Heart left ventricle (tissue), 16 donors: Measurements from ENCODE around the gene LRRTM4. TPM values are rescaled to one million over a fixed set of nuclear protein-coding genes. Genes with fewer than 3 reads are reported as not detected.

ENCODE experiments used
- ATAC-seq, 4 donors: fragments of 200-7000 bp; cut with Tn5 transposase; one replicate each; pipeline ENCODE4 v1.9.1; 2020 to 2022; ENCODE audit warnings: moderate library complexity in 4 of 4, mild to moderate bottlenecking in 3 of 4, moderate number of reproducible peaks in 1 of 4
- DNase-seq, 5 donors: peaks; one replicate each; pipeline ENCODE4 v3.0.0-alpha.2; 2020
- H3K27ac ChIP-seq, 12 donors: fragments of 200-600 bp; sonication (generic) in 4 of 12; one replicate each; pipeline versions ENCODE4 v1.5.0 to v1.8.0; 2016 to 2022; ENCODE audit warnings: mild to moderate bottlenecking in 2 of 12
- H3K27me3 ChIP-seq, 9 donors: fragments of 200-600 bp; sonication (generic) in 2 of 9; one replicate each; pipeline versions ENCODE4 v1.5.1 to v1.8.0; 2016 to 2022; ENCODE audit warnings: mild to moderate bottlenecking in 3 of 9
- H3K36me3 ChIP-seq, 9 donors: fragments of 200-600 bp; sonication (generic) in 2 of 9; one replicate each; pipeline versions ENCODE4 v1.5.0 to v1.8.0; 2018 to 2022; ENCODE audit warnings: mild to moderate bottlenecking in 2 of 9
- H3K4me1 ChIP-seq, 12 donors: fragments of 200-600 bp; sonication (generic) in 4 of 12; one replicate each; pipeline versions ENCODE4 v1.5.0 to v1.8.0; 2016 to 2022; ENCODE audit warnings: mild to moderate bottlenecking in 3 of 12
- H3K4me3 ChIP-seq, 12 donors: fragments of 200-600 bp; sonication (generic) in 4 of 12; one replicate each; pipeline versions ENCODE4 v1.5.0 to v1.8.0; 2017 to 2022; ENCODE audit warnings: mild to moderate bottlenecking in 9 of 12, moderate library complexity in 4 of 12
- H3K9me3 ChIP-seq, 12 donors: fragments of 200-600 bp; sonication (generic) in 4 of 12; one replicate each; pipeline versions ENCODE4 v1.5.0 to v1.8.0; 2016 to 2022; ENCODE audit warnings: mild to moderate bottlenecking in 1 of 12
- CTCF ChIP-seq, 12 donors: fragments of 200-600 bp; sonication (generic) in 4 of 12; IDR thresholded peaks; one replicate each; pipeline versions ENCODE4 v1.5.0 to v1.8.0; 2018 to 2022; ENCODE audit warnings: antibody characterized with exemption in 12 of 12, mild to moderate bottlenecking in 5 of 12
- POLR2A ChIP-seq, 2 donors: fragments of 450-650 bp; IDR thresholded peaks; one replicate each; pipeline ENCODE4 v1.6.1; 2017; ENCODE audit warnings: antibody characterized with exemption in 2 of 2, mild to moderate bottlenecking in 2 of 2, moderate library complexity in 2 of 2
- WGBS, 4 donors: extraction: QIAGEN DNeasy Blood & Tissue Kit in 2 of 4; methylation state at CpG; one replicate each; pipeline versions ENCODE4 v1.1.5 to v1.1.7; 2013 to 2018; 5-methylcytosine and 5-hydroxymethylcytosine counted together
- intact Hi-C, 10 donors: fragments of 100-400 bp; cut with DNase I; formaldehyde crosslinking; loops; one replicate each; pipeline versions ENCODE4 v1.11.1 to v1.14.2; 2022
- polyA plus RNA-seq, 2 donors: library from polyadenylated mRNA; stranded (reverse); fragments of 200-250 nt; gene quantifications; one replicate each; pipeline ENCODE4 v1.2.3, GENCODE V29; 2013
- total RNA-seq, 9 donors: library from RNA; depleted of rRNA in 2 of 9; stranded (reverse); fragments of >200 nt in 2 of 9; fragmentation: NEBNext Ultra II Directional in 3 of 9; extraction: Animal tissue kit (Norgen Biotek cat#: 25700) in 3 of 9; gene quantifications; one replicate each; pipeline versions ENCODE4 v1.1.0 to v1.2.4, GENCODE V29; 2016 to 2023
- donor health status: ischemic (EF 13 %, LVEDD 7.1; RV severe dilation, severe dysfunction).
- donor health status: healthy with polysubstance abuse.
- donor health status: DM: no; HTN: yes; CAD: no.
- donor health status: DM: no; HTN: no; CAD: no.
- donor health status: ischemic (EF 25% LVEDD 6.9; RV normal size, moderate dysfunction).
- donor health status: ischemic (EF 25% LVEDD 5.7; RV mildly dilated, moderate dysfunction).
- donor health status: healthy.
- donor health status: DM: yes; HTN: yes; CAD: no.
- donor health status: ischemic (EF 35%, LVEDD 5.7; RV mildly dilated, moderate dysfunction).
- donor health status: nonischemic (EF 11% LVEDD 7.7; RV severe dilation, severe dysfunction).
- donor health status: DM: yes; HTN: yes; CAD: no.
- donor health status: PGD.
- donor health status: ischemic (EF 29% LVEDD 5.4; RV normal size, mild dysfunction).
- donor health status: nonischemic (EF 23%, LVEDD 6.1; RV moderate dilation, normal function).

Gene LRRTM4
- total and polyA plus RNA-seq, 11 donors = 0.15 to 1.3 (median 0.50) TPM; not detected in 1

DNA sequence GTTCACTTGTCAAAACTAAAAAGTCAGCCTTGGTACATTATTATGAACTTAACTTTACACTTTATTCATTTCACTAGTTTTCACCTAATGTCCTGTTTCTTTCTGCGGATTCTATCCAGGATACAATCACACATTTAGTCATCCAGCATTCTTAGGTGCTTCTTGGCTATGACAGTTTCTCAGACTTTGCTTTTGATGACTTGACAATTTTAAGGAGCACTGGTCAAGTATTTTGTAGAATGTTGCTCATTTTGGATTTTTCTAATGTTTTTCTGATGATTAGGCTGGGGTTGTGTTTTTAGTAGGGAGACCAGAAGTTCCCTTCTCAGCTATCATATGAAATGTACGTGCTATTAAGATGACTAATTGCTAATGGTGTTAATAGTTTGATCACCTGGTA, 601.2 kb downstream of the LRRTM4 start:
- intact Hi-C loops = no loop called here
- Histone ChIP-seq H3K9me3 (no peaks in the 10 kb centered on the region), H3K27me3 (no peaks in the 10 kb centered on the region), H3K36me3 (no peaks in the 10 kb centered on the region), H3K4me3 (no peak overlapping the region), H3K4me1 (no peaks in the 10 kb centered on the region), H3K27ac (no peak overlapping the region)
- 75 to 87% (median 83%) methylated on average over 2 of the region's 2 CpGs for WGBS, 4 donors
- ATAC-seq (no peak), DNase-seq (no peak)
- TF ChIP-seq POLR2A (IDR thresholded peaks at IDR 0.05) (no peak), CTCF (IDR thresholded peaks at IDR 0.05) (no peak)

DNA sequence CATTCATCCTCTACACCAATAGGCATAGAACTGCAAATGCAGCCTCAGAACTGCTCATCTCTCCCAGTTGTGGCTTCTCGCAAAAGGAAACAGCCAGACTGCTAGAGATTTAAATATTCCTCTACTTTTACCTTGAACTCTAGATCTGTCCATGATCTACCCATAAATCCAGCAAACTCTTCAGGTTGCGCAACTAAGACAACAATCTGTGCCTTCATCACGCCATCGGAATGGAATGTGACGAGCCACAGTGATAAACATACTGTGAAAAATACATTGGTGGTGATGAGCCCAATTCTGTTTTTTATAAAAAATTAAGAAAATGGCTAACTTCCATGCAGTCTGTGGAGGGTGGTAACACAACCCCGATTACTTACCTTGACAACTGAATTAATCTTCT, 626.7 kb downstream of the LRRTM4 start:
- no peak overlapping the region for H3K27ac ChIP-seq
- WGBS, 4 donors = 84 to 90% (median 87%) methylated on average over 6 of the region's 6 CpGs
- H3K27me3 ChIP-seq = no peaks in the 10 kb centered on the region
- H3K36me3 ChIP-seq = no peaks in the 10 kb centered on the region
- intact Hi-C loops = no loop called here
- no peak for TF ChIP-seq CTCF (IDR thresholded peaks at IDR 0.05)
- no peak for TF ChIP-seq POLR2A (IDR thresholded peaks at IDR 0.05)
- DNase-seq = no peak
- no peaks in the 10 kb centered on the region for H3K9me3 ChIP-seq
- H3K4me1 ChIP-seq = no peaks in the 10 kb centered on the region
- H3K4me3 ChIP-seq = no peak overlapping the region
- no peak for ATAC-seq

DNA sequence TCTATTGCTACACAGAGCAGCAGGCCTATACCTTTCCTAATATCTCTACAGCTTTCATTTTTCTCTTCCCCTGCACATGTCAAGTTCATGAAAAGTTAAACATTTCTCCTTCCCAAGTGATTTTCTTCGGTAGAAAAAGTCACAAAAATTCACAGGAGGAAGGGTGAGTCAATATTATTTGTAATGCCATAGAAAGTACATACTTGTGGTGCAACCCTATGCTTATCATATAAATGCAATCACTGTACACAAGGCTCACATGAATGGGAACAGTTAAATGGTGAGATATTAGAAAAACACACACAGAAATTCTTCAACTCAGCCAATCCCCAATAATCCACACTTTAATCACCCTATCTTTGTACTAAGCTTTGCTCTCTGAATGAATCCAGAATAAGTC, 651.6 kb downstream of the LRRTM4 start:
- no peak for ATAC-seq
- DNase-seq = no peak
- Histone ChIP-seq H3K4me1 (no peaks in the 10 kb centered on the region), H3K27ac (no peak overlapping the region), H3K27me3 (no peaks in the 10 kb centered on the region), H3K36me3 (no peaks in the 10 kb centered on the region), H3K9me3 (no peaks in the 10 kb centered on the region), H3K4me3 (no peak overlapping the region)
- TF ChIP-seq CTCF (IDR thresholded peaks at IDR 0.05) (no peak), POLR2A (IDR thresholded peaks at IDR 0.05) (no peak)
- intact Hi-C loops = no loop called here
- 61 to 79% (median 75%) methylated on average over 1 of the region's 1 CpG for WGBS, 4 donors

GRCh38 chr2:76870011-76870410, 652.2 kb downstream of the LRRTM4 start:
- ATAC-seq = no peak
- Histone ChIP-seq H3K36me3 (no peaks in the 10 kb centered on the region), H3K27ac (no peak overlapping the region), H3K9me3 (no peaks in the 10 kb centered on the region), H3K4me3 (no peak overlapping the region), H3K27me3 (no peaks in the 10 kb centered on the region), H3K4me1 (no peaks in the 10 kb centered on the region)
- TF ChIP-seq CTCF (IDR thresholded peaks at IDR 0.05) (no peak), POLR2A (IDR thresholded peaks at IDR 0.05) (no peak)
- WGBS, 4 donors = 73 to 92% (median 89%) methylated on average over 1 of the region's 1 CpG
- intact Hi-C loops = no loop called here
- DNase-seq = no peak
